Parathyroid adenoma (tissue), 2 donors: ENCODE measurements around the gene SOX9.

Experiments used
- H2AFZ ChIP-seq: fragments of 300-600 bp; sonication (generic); one replicate; pipeline ENCODE4 v1.7.0; 2017; ENCODE audit warnings: antibody characterized with exemption, mild to moderate bottlenecking
- H3K27ac ChIP-seq: fragments of 300-600 bp; sonication (generic); one replicate; pipeline ENCODE4 v1.7.0; 2017
- H3K27me3 ChIP-seq: fragments of 300-600 bp; sonication (generic); one replicate; pipeline ENCODE4 v1.7.0; 2017; ENCODE audit warnings: low read length; ENCODE audit not compliant: control insufficient read depth, insufficient read depth
- H3K36me3 ChIP-seq: fragments of 300-600 bp; sonication (generic); one replicate; pipeline ENCODE4 v1.7.0; 2017; ENCODE audit warnings: low read length; ENCODE audit not compliant: control insufficient read depth, insufficient read depth
- H3K4me1 ChIP-seq: fragments of 300-600 bp; sonication (generic); one replicate; pipeline ENCODE4 v1.7.0; 2017; ENCODE audit warnings: control low read depth
- H3K4me2 ChIP-seq: fragments of 300-600 bp; sonication (generic); one replicate; pipeline ENCODE4 v1.7.0; 2017; ENCODE audit warnings: low read length
- H3K4me3 ChIP-seq: fragments of 300-600 bp; sonication (generic); one replicate; pipeline ENCODE4 v1.7.0; 2017; ENCODE audit warnings: low read depth, low read length
- H3K79me2 ChIP-seq: fragments of 300-600 bp; sonication (generic); one replicate; pipeline ENCODE4 v1.7.0; 2017; ENCODE audit warnings: control low read depth
- H3K9ac ChIP-seq: fragments of 300-600 bp; sonication (generic); one replicate; pipeline ENCODE4 v1.7.0; 2017; ENCODE audit warnings: mild to moderate bottlenecking
- H3K9me3 ChIP-seq: fragments of 300-600 bp; sonication (generic); one replicate; pipeline ENCODE4 v1.7.0; 2017; ENCODE audit warnings: low read length; ENCODE audit not compliant: control insufficient read depth
- TF ChIP-seq, protein P1 (sequence below): fragments of 300-600 bp; sonication (generic); IDR thresholded peaks from one replicate; pipeline ENCODE4 v1.7.0; 2017; ENCODE audit warnings: antibody characterized with exemption, mild to moderate bottlenecking
- donor health status: primary hyperparathyroidism.

Gene SOX9

GRCh38 chr17:72134608-72135394, 14.0 kb downstream of the SOX9 start:
- Histone ChIP-seq H3K79me2 (no peaks in the 10 kb centered on the region), H3K9ac (no peak overlapping the region), H3K4me3 (no peak overlapping the region), H3K4me1 (no peaks in the 10 kb centered on the region), H3K9me3 (no peaks in the 10 kb centered on the region), H3K4me2 (no peak overlapping the region), H3K27ac (no peak overlapping the region), H3K27me3 (no peaks in the 10 kb centered on the region), H2AFZ (no peak overlapping the region), H3K36me3 (no peaks in the 10 kb centered on the region)
- TF ChIP-seq, protein P1, sequence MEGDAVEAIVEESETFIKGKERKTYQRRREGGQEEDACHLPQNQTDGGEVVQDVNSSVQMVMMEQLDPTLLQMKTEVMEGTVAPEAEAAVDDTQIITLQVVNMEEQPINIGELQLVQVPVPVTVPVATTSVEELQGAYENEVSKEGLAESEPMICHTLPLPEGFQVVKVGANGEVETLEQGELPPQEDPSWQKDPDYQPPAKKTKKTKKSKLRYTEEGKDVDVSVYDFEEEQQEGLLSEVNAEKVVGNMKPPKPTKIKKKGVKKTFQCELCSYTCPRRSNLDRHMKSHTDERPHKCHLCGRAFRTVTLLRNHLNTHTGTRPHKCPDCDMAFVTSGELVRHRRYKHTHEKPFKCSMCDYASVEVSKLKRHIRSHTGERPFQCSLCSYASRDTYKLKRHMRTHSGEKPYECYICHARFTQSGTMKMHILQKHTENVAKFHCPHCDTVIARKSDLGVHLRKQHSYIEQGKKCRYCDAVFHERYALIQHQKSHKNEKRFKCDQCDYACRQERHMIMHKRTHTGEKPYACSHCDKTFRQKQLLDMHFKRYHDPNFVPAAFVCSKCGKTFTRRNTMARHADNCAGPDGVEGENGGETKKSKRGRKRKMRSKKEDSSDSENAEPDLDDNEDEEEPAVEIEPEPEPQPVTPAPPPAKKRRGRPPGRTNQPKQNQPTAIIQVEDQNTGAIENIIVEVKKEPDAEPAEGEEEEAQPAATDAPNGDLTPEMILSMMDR, result no peak

- no peak overlapping the region for H3K4me3 ChIP-seq
Measured at GRCh38 chr17:72135546-72136325, 14.9 kb downstream of the SOX9 start.

GRCh38 chr17:72136692-72137091, 15.9 kb downstream of the SOX9 start:
- no peak overlapping the region for H2AFZ ChIP-seq
- no peaks in the 10 kb centered on the region for H3K27me3 ChIP-seq
- no peaks in the 10 kb centered on the region for H3K79me2 ChIP-seq
- no peaks in the 10 kb centered on the region for H3K36me3 ChIP-seq
- H3K4me2 ChIP-seq, result no peak overlapping the region
- H3K4me3 ChIP-seq, result no peak overlapping the region
- H3K9me3 ChIP-seq, result no peaks in the 10 kb centered on the region
- no peaks in the 10 kb centered on the region for H3K4me1 ChIP-seq
- H3K27ac ChIP-seq, result no peak overlapping the region
- no peak overlapping the region for H3K9ac ChIP-seq
- TF ChIP-seq, protein P1, result no peak

More at GRCh38 chr17:72135546-72136325, 14.9 kb downstream of the SOX9 start:
- Histone ChIP-seq H3K4me1 (no peaks in the 10 kb centered on the region), H3K4me2 (no peak overlapping the region), H3K9ac (no peak overlapping the region), H2AFZ (no peak overlapping the region), H3K27ac (no peak overlapping the region), H3K36me3 (no peaks in the 10 kb centered on the region), H3K9me3 (no peaks in the 10 kb centered on the region), H3K27me3 (no peaks in the 10 kb centered on the region), H3K79me2 (no peaks in the 10 kb centered on the region)
- TF ChIP-seq, protein P1, result no peak

DNA sequence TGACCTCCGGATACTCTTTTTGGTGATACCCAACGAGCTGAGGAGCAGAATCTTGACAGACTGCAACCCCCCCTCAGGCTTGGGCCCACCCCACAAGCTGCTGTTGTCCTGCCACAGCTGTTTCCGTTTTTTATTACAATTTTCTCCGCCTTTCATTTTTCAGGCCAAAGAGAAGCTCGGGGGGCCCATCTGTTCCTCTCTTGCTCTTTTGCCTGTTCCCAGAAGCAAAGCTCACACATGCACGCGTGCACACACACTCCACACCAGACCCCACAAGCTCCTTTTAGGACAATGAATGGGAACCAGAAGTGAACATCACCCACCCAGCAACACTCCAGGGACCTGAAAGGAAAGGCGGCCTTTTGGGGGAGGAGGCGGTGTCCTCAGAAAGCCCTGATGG, 16.3 kb downstream of the SOX9 start:
- H3K9ac ChIP-seq, result no peak overlapping the region
- TF ChIP-seq, protein P1, result no peak
- no peaks in the 10 kb centered on the region for H3K79me2 ChIP-seq
- H3K4me1 ChIP-seq, result no peaks in the 10 kb centered on the region
- no peaks in the 10 kb centered on the region for H3K27me3 ChIP-seq
- no peak overlapping the region for H3K4me2 ChIP-seq
- no peaks in the 10 kb centered on the region for H3K36me3 ChIP-seq
- H3K9me3 ChIP-seq, result no peaks in the 10 kb centered on the region
- H3K4me3 ChIP-seq, result no peak overlapping the region
- no peak overlapping the region for H3K27ac ChIP-seq
- H2AFZ ChIP-seq, result no peak overlapping the region
